GM11168 (cell line): ENCODE results near the gene SVIP.

Experiments used
- in situ Hi-C: fragments of 300-500 bp; cut with MboI; formaldehyde crosslinking; loops from one replicate; pipeline ENCODE4 v1.12.0; 2022; ENCODE audit warnings: low sequenced_read_pairs; ENCODE audit not compliant: unreplicated experiment

Gene SVIP

GRCh38 chr11:22829231-22830081, at the start of gene SVIP:
TSS of gene SVIP (minus strand) at chr11:22829801. CDS start at chr11:22829748, 53 bp downstream.
- in situ Hi-C loops, result no loop called here

GRCh38 chr11:22878604-22879003, 49.0 kb upstream of the SVIP start:
- in situ Hi-C loops, result no loop called here

- in situ Hi-C loops, result no loop called here
Observed at GRCh38 chr11:22878039-22878438, 48.4 kb upstream of the SVIP start.

GRCh38 chr11:22875869-22876473, 46.4 kb upstream of the SVIP start:
- in situ Hi-C loops, result no loop called here

- in situ Hi-C loops, result no loop called here
Observed at GRCh38 chr11:22869325-22869724, 39.7 kb upstream of the SVIP start.

GRCh38 chr11:22860241-22860640, 30.6 kb upstream of the SVIP start, which contains the start of gene CCDC179:
TSS of gene CCDC179 (minus strand) at chr11:22860474. CDS start at chr11:22860421, 53 bp downstream.
- in situ Hi-C loops, result no loop called here

GRCh38 chr11:22859756-22860155, 30.2 kb upstream of the SVIP start:
- in situ Hi-C loops, result no loop called here

- in situ Hi-C loops, result no loop called here
Observed at GRCh38 chr11:22851477-22851876, 21.9 kb upstream of the SVIP start.

- in situ Hi-C loops, result no loop called here
Observed at GRCh38 chr11:22846726-22847125, 17.1 kb upstream of the SVIP start.

GRCh38 chr11:22832315-22833015, 2.9 kb upstream of the SVIP start:
- in situ Hi-C loops, result no loop called here

GRCh38 chr11:22830082-22830414, 447 bp upstream of the SVIP start:
- in situ Hi-C loops, result no loop called here

GRCh38 chr11:22828373-22828772, 1.2 kb downstream of the SVIP start:
- in situ Hi-C loops, result no loop called here

- in situ Hi-C loops, result no loop called here
Observed at GRCh38 chr11:22822203-22822602, 7.4 kb downstream of the SVIP start.

GRCh38 chr11:22809893-22810292, 19.7 kb downstream of the SVIP start:
- in situ Hi-C loops, result no loop called here

- in situ Hi-C loops, result no loop called here
Observed at GRCh38 chr11:22808571-22809197, 20.9 kb downstream of the SVIP start.

GRCh38 chr11:22807855-22808570, 21.6 kb downstream of the SVIP start:
- in situ Hi-C loops, result no loop called here

GRCh38 chr11:22807391-22807790, 22.2 kb downstream of the SVIP start:
- in situ Hi-C loops, result no loop called here

- in situ Hi-C loops, result no loop called here
Observed at GRCh38 chr11:22802861-22803260, 26.7 kb downstream of the SVIP start.

- in situ Hi-C loops, result no loop called here
Observed at GRCh38 chr11:22800482-22800881, 29.1 kb downstream of the SVIP start.

- in situ Hi-C loops, result loop anchor here (10.0 kb wide), 1 partner anchor 464 kb away; the partner anchor contains the start of gene SLC17A6
Observed at GRCh38 chr11:22798901-22799300, 30.7 kb downstream of the SVIP start.
